ENCODE results near the gene TNNC1.

DNA sequence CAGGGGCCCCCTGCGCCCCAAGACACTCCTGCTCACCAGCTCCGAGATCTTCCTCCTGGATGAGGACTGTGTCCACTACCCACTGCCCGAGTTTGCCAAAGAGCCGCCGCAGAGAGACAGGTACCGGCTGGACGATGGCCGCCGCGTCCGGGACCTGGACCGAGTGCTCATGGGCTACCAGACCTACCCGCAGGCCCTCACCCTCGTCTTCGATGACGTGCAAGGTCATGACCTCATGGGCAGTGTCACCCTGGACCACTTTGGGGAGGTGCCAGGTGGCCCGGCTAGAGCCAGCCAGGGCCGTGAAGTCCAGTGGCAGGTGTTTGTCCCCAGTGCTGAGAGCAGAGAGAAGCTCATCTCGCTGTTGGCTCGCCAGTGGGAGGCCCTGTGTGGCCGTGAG lies 38.2 kb upstream of the TNNC1 start:
- no peak for TF ChIP-seq POLR2A (IDR thresholded peaks at IDR 0.05; ENCODE audit: low read depth, low read length)
- no peak for TF ChIP-seq TAF1 (IDR thresholded peaks at IDR 0.05; ENCODE audit: low read depth, low read length)
- no peak for TF ChIP-seq PAX5 (IDR thresholded peaks at IDR 0.05; ENCODE audit: insufficient read depth, low read length, severe bottlenecking)
- TF ChIP-seq POLR2AphosphoS5 (IDR thresholded peaks at IDR 0.05; ENCODE audit: low read depth, low read length), result no peak
- no peak for TF ChIP-seq SPI1 (IDR thresholded peaks at IDR 0.05; ENCODE audit: low read depth, low read length)
- no peak for TF ChIP-seq POU2F2 (IDR thresholded peaks at IDR 0.05; ENCODE audit: low read depth, low read length)
